A549 (cell line): Measurements from ENCODE around the gene CDX1.

ENCODE experiments used
- BHLHE40 ChIP-seq: IDR thresholded peaks from 2 replicates; pipeline ENCODE4 v1.6.1; 2012; ENCODE audit warnings: low read depth, low read length, inconsistent platforms
- MAFK ChIP-seq: fragments of 450-650 bp; IDR thresholded peaks from 2 replicates; pipeline ENCODE4 v1.6.1; 2014; ENCODE audit not compliant: partially characterized antibody
- RCOR1 ChIP-seq: fragments of 150-350 bp; IDR thresholded peaks from 2 replicates; pipeline ENCODE4 v1.6.1; 2014; ENCODE audit warnings: antibody characterized with exemption, low read length, low read depth
- TF ChIP-seq, protein P1 (sequence below): fragments of >200 bp; sonication (Bioruptor Twin); formaldehyde crosslinking; IDR thresholded peaks from 3 replicates; pipeline ENCODE4 v1.5.1; 2016

DNA sequence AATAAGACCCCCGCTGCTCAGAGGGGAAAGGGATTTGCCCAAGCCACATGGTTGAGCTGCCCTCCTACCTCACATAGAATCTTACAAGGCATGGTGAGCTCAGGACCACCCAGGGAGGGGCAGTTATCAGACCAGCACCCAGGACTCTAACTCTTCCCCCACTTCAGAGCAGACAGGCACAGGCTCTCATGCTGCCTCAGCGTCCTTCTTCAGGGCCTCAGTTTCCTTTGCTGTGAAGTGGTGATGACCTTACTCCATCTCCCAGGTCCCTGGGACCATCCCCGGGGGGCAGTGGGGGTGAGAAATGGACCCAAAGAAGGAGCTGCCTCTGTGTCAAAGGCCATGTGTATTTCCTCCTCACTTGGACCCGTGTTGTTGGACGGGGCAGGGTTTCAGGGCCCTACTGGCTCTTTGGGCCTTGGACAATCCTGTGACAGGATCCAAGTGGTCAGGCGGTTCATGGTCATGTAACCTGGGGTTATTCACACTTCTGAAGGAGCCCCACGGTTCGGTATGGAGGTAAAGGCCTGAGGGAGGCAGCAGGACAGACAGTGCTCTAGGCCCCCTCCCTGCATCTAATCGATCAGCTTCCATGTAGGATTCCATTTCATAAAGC, 48.5 kb upstream of the CDX1 start:
- TF ChIP-seq MAFK (no peak), BHLHE40 (no peak), RCOR1 (no peak)
- TF ChIP-seq, protein P1, sequence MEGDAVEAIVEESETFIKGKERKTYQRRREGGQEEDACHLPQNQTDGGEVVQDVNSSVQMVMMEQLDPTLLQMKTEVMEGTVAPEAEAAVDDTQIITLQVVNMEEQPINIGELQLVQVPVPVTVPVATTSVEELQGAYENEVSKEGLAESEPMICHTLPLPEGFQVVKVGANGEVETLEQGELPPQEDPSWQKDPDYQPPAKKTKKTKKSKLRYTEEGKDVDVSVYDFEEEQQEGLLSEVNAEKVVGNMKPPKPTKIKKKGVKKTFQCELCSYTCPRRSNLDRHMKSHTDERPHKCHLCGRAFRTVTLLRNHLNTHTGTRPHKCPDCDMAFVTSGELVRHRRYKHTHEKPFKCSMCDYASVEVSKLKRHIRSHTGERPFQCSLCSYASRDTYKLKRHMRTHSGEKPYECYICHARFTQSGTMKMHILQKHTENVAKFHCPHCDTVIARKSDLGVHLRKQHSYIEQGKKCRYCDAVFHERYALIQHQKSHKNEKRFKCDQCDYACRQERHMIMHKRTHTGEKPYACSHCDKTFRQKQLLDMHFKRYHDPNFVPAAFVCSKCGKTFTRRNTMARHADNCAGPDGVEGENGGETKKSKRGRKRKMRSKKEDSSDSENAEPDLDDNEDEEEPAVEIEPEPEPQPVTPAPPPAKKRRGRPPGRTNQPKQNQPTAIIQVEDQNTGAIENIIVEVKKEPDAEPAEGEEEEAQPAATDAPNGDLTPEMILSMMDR, result no peak
